Measurements from ENCODE around the gene MGRN1.

- TF ChIP-seq POLR2A (IDR thresholded peaks at IDR 0.05; ENCODE audit: low read depth, low read length) (no peak), POLR2AphosphoS5 (IDR thresholded peaks at IDR 0.05; ENCODE audit: low read depth, low read length) (no peak), TAF1 (IDR thresholded peaks at IDR 0.05; ENCODE audit: low read depth, low read length) (no peak), POU2F2 (IDR thresholded peaks at IDR 0.05; ENCODE audit: low read depth, low read length) (no peak)
These were observed 43.8 kb downstream of the MGRN1 start for GRCh38 chr16:4668313-4668960.
